Measurements from ENCODE around the gene ACTN4.

DNA sequence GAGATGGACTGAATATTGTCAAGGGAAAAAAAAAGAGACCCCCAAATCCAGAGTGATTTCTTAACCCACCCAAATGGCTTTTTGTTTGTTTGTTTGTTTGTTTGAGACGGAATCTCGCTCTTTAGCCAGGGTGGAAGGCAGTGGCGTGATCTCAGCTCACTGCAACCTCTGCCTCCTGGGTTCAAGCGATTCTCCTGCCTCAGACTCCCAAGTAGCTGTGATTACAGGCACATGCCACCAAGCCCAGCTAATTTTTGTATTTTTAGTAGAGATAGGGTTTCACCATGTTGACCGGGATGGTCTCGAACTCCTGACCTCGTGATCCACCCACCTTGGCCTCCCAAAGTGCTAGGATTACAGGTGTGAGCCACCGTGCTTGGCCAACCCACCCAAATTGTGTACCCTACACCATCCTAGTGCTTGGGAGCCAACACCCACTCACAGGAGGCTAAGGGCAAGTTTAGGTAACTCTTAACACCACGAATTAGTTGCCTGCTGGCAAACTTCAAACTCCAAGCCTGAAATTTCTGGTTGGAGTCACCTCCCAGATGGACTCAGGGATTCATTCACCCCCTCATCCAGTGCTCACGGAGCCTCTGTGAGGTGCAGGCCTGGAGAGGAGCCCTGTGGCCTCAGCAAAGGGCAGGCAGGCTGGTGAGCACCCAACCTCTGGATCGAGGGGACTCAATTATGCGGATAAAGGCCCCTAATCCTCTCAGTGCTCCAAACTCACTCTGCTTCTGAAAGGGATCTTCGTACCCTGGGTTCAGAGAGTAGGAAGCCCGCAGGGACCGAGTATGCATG, 37.6 kb downstream of the ACTN4 start:
- TF ChIP-seq, protein P1, sequence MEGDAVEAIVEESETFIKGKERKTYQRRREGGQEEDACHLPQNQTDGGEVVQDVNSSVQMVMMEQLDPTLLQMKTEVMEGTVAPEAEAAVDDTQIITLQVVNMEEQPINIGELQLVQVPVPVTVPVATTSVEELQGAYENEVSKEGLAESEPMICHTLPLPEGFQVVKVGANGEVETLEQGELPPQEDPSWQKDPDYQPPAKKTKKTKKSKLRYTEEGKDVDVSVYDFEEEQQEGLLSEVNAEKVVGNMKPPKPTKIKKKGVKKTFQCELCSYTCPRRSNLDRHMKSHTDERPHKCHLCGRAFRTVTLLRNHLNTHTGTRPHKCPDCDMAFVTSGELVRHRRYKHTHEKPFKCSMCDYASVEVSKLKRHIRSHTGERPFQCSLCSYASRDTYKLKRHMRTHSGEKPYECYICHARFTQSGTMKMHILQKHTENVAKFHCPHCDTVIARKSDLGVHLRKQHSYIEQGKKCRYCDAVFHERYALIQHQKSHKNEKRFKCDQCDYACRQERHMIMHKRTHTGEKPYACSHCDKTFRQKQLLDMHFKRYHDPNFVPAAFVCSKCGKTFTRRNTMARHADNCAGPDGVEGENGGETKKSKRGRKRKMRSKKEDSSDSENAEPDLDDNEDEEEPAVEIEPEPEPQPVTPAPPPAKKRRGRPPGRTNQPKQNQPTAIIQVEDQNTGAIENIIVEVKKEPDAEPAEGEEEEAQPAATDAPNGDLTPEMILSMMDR (IDR thresholded peaks at IDR 0.05; ENCODE audit: low read depth, low read length): no peak
- TF ChIP-seq EZH2phosphoT487 (IDR thresholded peaks at IDR 0.05; ENCODE audit: low read depth): no peak

Measured in OCI-LY3 (cell line).